Spleen (tissue), 11 donors: Measurements from ENCODE around the gene CFAP70. TPM values are rescaled to one million over a fixed set of nuclear protein-coding genes. Genes with fewer than 3 reads are reported as not detected.

Source experiments
- DNase-seq: peaks from one replicate; pipeline ENCODE4 v3.0.0-alpha.2; 2020
- H3K27ac ChIP-seq, 8 donors: fragments of 200-600 bp; sonication (generic) in 7 of 8; 1 replicate in 4 of 8; 2 replicates in 4 of 8; pipeline versions ENCODE4 v1.5.0 to v1.8.0; 2016 to 2021; ENCODE audit warnings: inconsistent platforms in 4 of 8, mild to moderate bottlenecking in 4 of 8, moderate library complexity in 1 of 8
- H3K27me3 ChIP-seq, 7 donors: fragments of 200-600 bp; sonication (generic) in 6 of 7; replicated peaks in 1 of 7; 1 replicate in 4 of 7; 2 replicates in 3 of 7; pipeline versions ENCODE4 v1.5.0 to v1.8.0; 2016 to 2021; ENCODE audit warnings: inconsistent platforms in 3 of 7, mild to moderate bottlenecking in 1 of 7
- H3K36me3 ChIP-seq, 6 donors: fragments of 200-600 bp; sonication (generic) in 5 of 6; 1 replicate in 4 of 6; 2 replicates in 2 of 6; pipeline versions ENCODE4 v1.5.0 to v1.8.0; 2016 to 2021; ENCODE audit warnings: inconsistent platforms in 2 of 6
- H3K4me1 ChIP-seq, 6 donors: fragments of 200-600 bp; sonication (generic) in 5 of 6; 1 replicate in 3 of 6; 2 replicates in 3 of 6; pipeline versions ENCODE4 v1.5.0 to v1.8.0; 2016 to 2021; ENCODE audit warnings: inconsistent platforms in 3 of 6
- H3K4me3 ChIP-seq, 8 donors: fragments of 200-600 bp; sonication (generic) in 7 of 8; 1 replicate in 4 of 8; 2 replicates in 4 of 8; pipeline versions ENCODE4 v1.5.0 to v1.8.0; 2016 to 2021; ENCODE audit warnings: inconsistent platforms in 4 of 8, mild to moderate bottlenecking in 4 of 8, moderate library complexity in 2 of 8
- H3K9me3 ChIP-seq, 8 donors: fragments of 200-600 bp; sonication (generic) in 7 of 8; 1 replicate in 4 of 8; 2 replicates in 4 of 8; pipeline versions ENCODE4 v1.5.0 to v1.8.0; 2016 to 2021; ENCODE audit warnings: inconsistent platforms in 4 of 8
- CTCF ChIP-seq, 11 experiments: fragments of 200-600 bp in 7 of 11; fragments of 450-650 bp in 4 of 11; sonication (generic) in 4 of 11; IDR thresholded peaks in 8 of 11; conservative IDR thresholded peaks in 3 of 11; 1 replicate in 7 of 11; 2 replicates in 4 of 11; pipeline versions ENCODE4 v1.4.0 to v1.8.0; 2016 to 2021; ENCODE audit warnings: antibody characterized with exemption in 11 of 11, inconsistent platforms in 4 of 11, mild to moderate bottlenecking in 1 of 11
- POLR2A ChIP-seq, 3 donors: fragments of 450-650 bp; IDR thresholded peaks; one replicate each; pipeline ENCODE4 v1.5.1; 2017; ENCODE audit warnings: antibody characterized with exemption in 3 of 3, mild to moderate bottlenecking in 1 of 3
- POLR2AphosphoS5 ChIP-seq, 3 donors: sonication (generic); formaldehyde crosslinking; IDR thresholded peaks; one replicate each; pipeline ENCODE4 v1.5.1; 2017; ENCODE audit warnings: antibody characterized with exemption in 3 of 3
- WGBS, 5 donors: extraction: QIAGEN DNeasy Blood & Tissue Kit in 3 of 5; methylation state at CpG; one replicate each; pipeline versions ENCODE4 v1.1.5 to v1.1.7; 2013 to 2018; 5-methylcytosine and 5-hydroxymethylcytosine counted together
- intact Hi-C: fragments of 100-400 bp; cut with DNase I; formaldehyde crosslinking; loops from one replicate; pipeline ENCODE4 v1.15.0; 2023; ENCODE audit warnings: low total_unique reads
- polyA plus RNA-seq, 3 donors: library from polyadenylated mRNA; stranded (reverse); fragments of 200-250 nt; gene quantifications; one replicate each; pipeline ENCODE4 v1.2.1, GENCODE V29; 2013
- total RNA-seq, 7 donors: library from RNA; depleted of rRNA in 3 of 7; stranded (reverse); fragments of >200 nt in 3 of 7; fragmentation: NEBNext Ultra II Directional in 4 of 7; extraction: Animal tissue kit (Norgen Biotek cat#: 25700) in 4 of 7; gene quantifications; one replicate each; pipeline versions ENCODE4 v1.1.0 to v1.2.1, GENCODE V29; 2016 to 2021
- donor health status: healthy with polysubstance abuse.
- donor health status: DM: no; HTN: no; CAD: no; lungs with moderate emphysema.
- donor health status: DM: no; HTN: no; CAD: no.
- donor health status: Bipolar disorder and iron deficiency.
- donor health status: healthy.
- donor health status: DM: no; HTN: no; CAD: no.
- donor health status: DM: yes; HTN: yes; CAD: no.

Gene CFAP70
- total and polyA plus RNA-seq, 10 donors: 1.3 to 5.7 (median 3.0) TPM

GRCh38 chr10:73263693-73264347, 94.8 kb downstream of the CFAP70 start:
- intact Hi-C loops: loop anchor here (10.0 kb wide), 1 partner anchor 381 kb away; the partner anchor contains the start of gene MYOZ1
- H3K27ac ChIP-seq: no peak overlapping the region
- peaks cover 0 to 14% (median 8%) of the 10 kb centered on the region in 8 donors for H3K9me3 ChIP-seq
- WGBS, 5 donors: 48 to 59% (median 58%) methylated on average over 1 of the region's 1 CpG
- H3K4me3 ChIP-seq: no peak overlapping the region
- no peaks in the 10 kb centered on the region for H3K36me3 ChIP-seq
- no peak for DNase-seq
- H3K27me3 ChIP-seq: no peaks in the 10 kb centered on the region
- TF ChIP-seq CTCF (IDR thresholded peaks at IDR 0.05 in 8 of 11, conservative IDR thresholded peaks at IDR 0.05 in 3 of 11) (peak in 6 of 11 experiments; percentile 19 to 40 (median 30)), POLR2A (IDR thresholded peaks at IDR 0.05) (no peak), POLR2AphosphoS5 (IDR thresholded peaks at IDR 0.05) (no peak)
- peaks cover 0 to 6% (median 0%) of the 10 kb centered on the region in 6 donors for H3K4me1 ChIP-seq

GRCh38 chr10:73262880-73263555, 95.6 kb downstream of the CFAP70 start:
- DNase-seq: no peak
- H3K36me3 ChIP-seq: no peaks in the 10 kb centered on the region
- intact Hi-C loops: loop anchor here (10.0 kb wide), 1 partner anchor 382 kb away; the partner anchor contains the start of gene MYOZ1
- H3K4me1 ChIP-seq: peaks cover 0 to 6% (median 0%) of the 10 kb centered on the region in 6 donors
- no peak overlapping the region for H3K27ac ChIP-seq
- 80 to 87% (median 85%) methylated on average over 5 of the region's 5 CpGs for whole genome bisulfite sequencing, 5 donors
- TF ChIP-seq POLR2A (IDR thresholded peaks at IDR 0.05): no peak
- no peak for TF ChIP-seq POLR2AphosphoS5 (IDR thresholded peaks at IDR 0.05)
- TF ChIP-seq CTCF (IDR thresholded peaks at IDR 0.05 in 8 of 11, conservative IDR thresholded peaks at IDR 0.05 in 3 of 11): no peak
- peaks cover 0 to 21% (median 13%) of the 10 kb centered on the region in 8 donors for H3K9me3 ChIP-seq
- no peaks in the 10 kb centered on the region for H3K27me3 ChIP-seq
- H3K4me3 ChIP-seq: no peak overlapping the region

GRCh38 chr10:73262105-73262730, 96.4 kb downstream of the CFAP70 start:
- peaks cover 0 to 6% (median 0%) of the 10 kb centered on the region in 6 donors for H3K4me1 ChIP-seq
- no peak overlapping the region for H3K4me3 ChIP-seq
- no peak for DNase-seq
- H3K27me3 ChIP-seq: no peaks in the 10 kb centered on the region
- H3K9me3 ChIP-seq: peaks cover 0 to 23% (median 13%) of the 10 kb centered on the region in 8 donors
- 67 to 81% (median 72%) methylated on average over 4 of the region's 4 CpGs for WGBS, 5 donors
- no peak overlapping the region for H3K27ac ChIP-seq
- intact Hi-C loops: loop anchor here (10.0 kb wide), 1 partner anchor 383 kb away; the partner anchor contains the start of gene MYOZ1
- TF ChIP-seq POLR2AphosphoS5 (IDR thresholded peaks at IDR 0.05) (no peak), CTCF (IDR thresholded peaks at IDR 0.05 in 8 of 11, conservative IDR thresholded peaks at IDR 0.05 in 3 of 11) (no peak), POLR2A (IDR thresholded peaks at IDR 0.05) (no peak)
- H3K36me3 ChIP-seq: no peaks in the 10 kb centered on the region
